OCI-LY3 (cell line): ENCODE results near the gene RHOF.

ENCODE experiments used
- H2AFZ ChIP-seq: fragments of 200-600, 300-600 bp; shearing (Covaris generic); 2 replicates; pipeline ENCODE4 v1.6.0; 2014; ENCODE audit warnings: antibody characterized with exemption, low read depth, low read length
- H3K27ac ChIP-seq: fragments of 200-600, 300-600 bp; sonication (generic); 2 replicates; pipeline ENCODE4 v1.5.1; 2014; ENCODE audit warnings: mild to moderate bottlenecking, low read length, moderate library complexity, mixed read lengths
- H3K27me3 ChIP-seq: fragments of 200-600, 300-600 bp; sonication (generic); 2 replicates; pipeline ENCODE4 v1.6.1; 2014; ENCODE audit warnings: low read depth, low read length, mixed read lengths
- H3K36me3 ChIP-seq: fragments of 200-600, 300-600 bp; sonication (generic); replicated peaks from 2 replicates; pipeline ENCODE3; 2014; ENCODE audit warnings: low read depth, low read length, mixed read lengths
- H3K4me1 ChIP-seq: fragments of 300-600, 200-600 bp; sonication (generic); 2 replicates; pipeline ENCODE4 v1.6.1; 2014; ENCODE audit warnings: low read length, mixed read lengths
- H3K4me2 ChIP-seq: fragments of 200-600, 300-600 bp; sonication (generic); 2 replicates; pipeline ENCODE4 v1.6.1; 2014; ENCODE audit warnings: low read length, mixed read lengths
- H3K4me3 ChIP-seq: fragments of 300-600, 200-600 bp; sonication (generic); 2 replicates; pipeline ENCODE4 v1.5.1; 2014; ENCODE audit warnings: antibody characterized with exemption, mild to moderate bottlenecking, low read length, moderate library complexity
- H3K79me2 ChIP-seq: fragments of 300-600, 200-600 bp; shearing (Covaris generic); 2 replicates; pipeline ENCODE4 v1.6.1; 2014; ENCODE audit warnings: mild to moderate bottlenecking, low read length, mixed read lengths
- H3K9ac ChIP-seq: fragments of 300-600, 200-600 bp; shearing (Covaris generic); 2 replicates; pipeline ENCODE4 v1.6.0; 2014; ENCODE audit warnings: mild to moderate bottlenecking, low read length, moderate library complexity
- H3K9me3 ChIP-seq: fragments of 200-600, 300-600 bp; shearing (Covaris generic); 2 replicates; pipeline ENCODE4 v1.6.1; 2014; ENCODE audit warnings: low read length, mixed read lengths; ENCODE audit not compliant: insufficient read depth
- H4K20me1 ChIP-seq: fragments of 200-600, 300-600 bp; sonication (generic); 2 replicates; pipeline ENCODE4 v1.6.1; 2016; ENCODE audit warnings: low read length, mixed read lengths; ENCODE audit not compliant: insufficient read depth
- CTCF ChIP-seq: fragments of 200-600, 300-600 bp; sonication (generic); IDR thresholded peaks from 2 replicates; pipeline ENCODE4 v1.5.1; 2014; ENCODE audit warnings: antibody characterized with exemption, low read length, low read depth
- EZH2phosphoT487 ChIP-seq: fragments of 200-600 bp; shearing (Covaris generic); IDR thresholded peaks from 2 replicates; pipeline ENCODE4 v1.6.1; 2018; ENCODE audit warnings: antibody characterized with exemption, mixed run types, low read depth

RHOF gene

GRCh38 chr12:121800694-121801594 is 7.5 kb upstream of the RHOF start:
- H3K27ac ChIP-seq = peak overlapping the region; percentile 97
- peaks cover 12% of the 10 kb centered on the region for H3K36me3 ChIP-seq
- H3K4me1 ChIP-seq = peaks cover 26% of the 10 kb centered on the region
- H3K9me3 ChIP-seq = no peaks in the 10 kb centered on the region
- H3K9ac ChIP-seq = peak overlapping the region; percentile 98
- H3K4me3 ChIP-seq = peak overlapping the region; percentile 78
- peak overlapping the region; percentile 88 for H3K4me2 ChIP-seq
- H3K27me3 ChIP-seq = no peaks in the 10 kb centered on the region
- no peak overlapping the region for H2AFZ ChIP-seq
- peaks cover 70% of the 10 kb centered on the region for H3K79me2 ChIP-seq
- TF ChIP-seq EZH2phosphoT487 = no peak
- no peak for TF ChIP-seq CTCF
- 0 out of 2 replicates have a peak, but pooled peaks cover 7% of the 10 kb centered on the region for H4K20me1 ChIP-seq

GRCh38 chr12:121799842-121800693 is 6.6 kb upstream of the RHOF start:
- H3K36me3 ChIP-seq = peaks cover 9% of the 10 kb centered on the region
- H2AFZ ChIP-seq = no peak overlapping the region
- peak overlapping the region; percentile 98 for H3K9ac ChIP-seq
- TF ChIP-seq EZH2phosphoT487 (no peak), CTCF (no peak)
- H3K27me3 ChIP-seq = no peaks in the 10 kb centered on the region
- H3K4me3 ChIP-seq = peak overlapping the region; percentile 78
- 0 out of 2 replicates have a peak, but pooled peaks cover 4% of the 10 kb centered on the region for H4K20me1 ChIP-seq
- peak overlapping the region; percentile 97 for H3K27ac ChIP-seq
- peak overlapping the region; percentile 91 for H3K4me2 ChIP-seq
- H3K4me1 ChIP-seq = peaks cover 25% of the 10 kb centered on the region
- peaks cover 61% of the 10 kb centered on the region for H3K79me2 ChIP-seq
- no peaks in the 10 kb centered on the region for H3K9me3 ChIP-seq

DNA sequence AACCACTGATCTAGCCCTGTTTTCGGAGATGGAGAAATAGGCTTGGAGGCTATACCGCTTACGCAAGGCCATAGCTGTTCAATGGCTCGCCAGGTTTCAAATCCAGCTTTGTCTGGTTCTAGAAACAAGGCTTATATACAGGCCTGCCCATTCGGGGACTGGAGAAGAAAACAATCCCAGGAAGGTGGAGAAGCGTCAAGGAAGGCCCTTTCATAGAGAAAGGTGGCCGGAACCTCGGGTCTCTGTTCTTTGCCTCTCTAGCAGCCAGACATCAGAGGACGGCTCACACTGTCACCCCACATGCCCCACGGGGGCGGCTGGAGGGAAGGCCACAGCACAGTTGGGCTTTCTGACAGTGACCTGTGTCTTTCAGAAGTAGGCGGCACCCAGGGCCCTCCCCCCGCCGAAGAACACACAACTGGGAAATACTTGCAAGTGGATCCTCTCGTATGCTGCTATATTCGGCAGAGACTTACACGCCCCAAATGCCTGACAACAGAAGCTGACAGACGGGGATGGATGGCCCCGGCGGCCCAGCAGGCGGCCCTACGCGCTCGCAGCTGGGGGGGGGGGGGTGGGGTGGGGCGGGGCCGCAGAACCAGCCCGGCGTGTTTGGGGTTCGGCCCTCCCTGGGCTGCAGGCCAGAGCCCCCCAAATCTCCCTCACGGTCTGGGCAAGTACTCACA is 5.8 kb upstream of the RHOF start:
- peak overlapping the region; percentile 97 for H3K27ac ChIP-seq
- H2AFZ ChIP-seq = no peak overlapping the region
- no peaks in the 10 kb centered on the region for H3K27me3 ChIP-seq
- peaks cover 53% of the 10 kb centered on the region for H3K79me2 ChIP-seq
- peaks cover 9% of the 10 kb centered on the region for H3K36me3 ChIP-seq
- peaks cover 32% of the 10 kb centered on the region for H3K4me1 ChIP-seq
- TF ChIP-seq CTCF = no peak
- no peak for TF ChIP-seq EZH2phosphoT487
- peak overlapping the region; percentile 98 for H3K9ac ChIP-seq
- 0 out of 2 replicates have a peak, but pooled peaks cover 4% of the 10 kb centered on the region for H4K20me1 ChIP-seq
- H3K9me3 ChIP-seq = no peaks in the 10 kb centered on the region
- H3K4me2 ChIP-seq = peak overlapping the region; percentile 91
- H3K4me3 ChIP-seq = peak overlapping the region; percentile 78
